Vagina (tissue), 2 donors: ENCODE measurements around the gene SLC23A1. TPM values are rescaled to one million over a fixed set of nuclear protein-coding genes. Genes with fewer than 3 reads are reported as not detected.
"Not testable (repeated sequence)": the region's sequence is repeated elsewhere in the genome, so short reads cannot be mapped to it uniquely, and the experiment has no call there.

Experiments used
- DNase-seq, 2 donors: peaks; one replicate each; pipeline ENCODE4 v3.0.0-alpha.2; 2017; ENCODE audit errors: extremely low spot score in 2 of 2
- H3K27ac ChIP-seq: fragments of 200-600 bp; sonication (generic); one replicate; pipeline ENCODE4 v1.5.1; 2019
- H3K27me3 ChIP-seq: fragments of 200-600 bp; sonication (generic); one replicate; pipeline ENCODE4 v1.5.1; 2019
- H3K36me3 ChIP-seq, 2 donors: fragments of 200-600 bp; sonication (generic); one replicate each; pipeline ENCODE4 v1.5.1; 2017 to 2019
- H3K4me1 ChIP-seq: fragments of 200-600 bp; sonication (generic); one replicate; pipeline ENCODE4 v1.5.1; 2019
- H3K4me3 ChIP-seq, 2 donors: fragments of 200-600 bp; sonication (generic); 1 replicate in 1 of 2; 2 replicates in 1 of 2; pipeline ENCODE4 v1.5.1; 2016 to 2019
- H3K9me3 ChIP-seq: fragments of 200-600 bp; sonication (generic); one replicate; pipeline ENCODE4 v1.5.1; 2019
- POLR2A ChIP-seq, 2 donors: fragments of 450-650 bp; IDR thresholded peaks; one replicate each; pipeline ENCODE4 v1.6.1; 2017; ENCODE audit warnings: antibody characterized with exemption in 2 of 2, mild to moderate bottlenecking in 2 of 2, moderate library complexity in 2 of 2
- POLR2AphosphoS5 ChIP-seq, 2 donors: sonication (generic); formaldehyde crosslinking; IDR thresholded peaks; one replicate each; pipeline ENCODE4 v1.9.0; 2017; ENCODE audit warnings: antibody characterized with exemption in 2 of 2, mild to moderate bottlenecking in 2 of 2, low read depth in 1 of 2; ENCODE audit not compliant: insufficient read depth in 1 of 2
- intact Hi-C: fragments of 100-400 bp; cut with DNase I; formaldehyde crosslinking; loops from one replicate; pipeline ENCODE4 v1.15.1; 2023
- total RNA-seq: library from RNA; depleted of rRNA; stranded (reverse); fragments of >200 nt; gene quantifications from one replicate; pipeline ENCODE4 v1.2.3, GENCODE V29; 2016
- TF ChIP-seq, protein P1 (sequence below), 3 experiments: fragments of 450-650 bp in 2 of 3; fragments of 200-600 bp in 1 of 3; sonication (generic) in 1 of 3; IDR thresholded peaks; one replicate each; pipeline ENCODE4 v1.5.1; 2017 to 2019; ENCODE audit warnings: antibody characterized with exemption in 3 of 3, mild to moderate bottlenecking in 2 of 3, moderate library complexity in 2 of 3

The SLC23A1 gene
- total RNA-seq, 1 donor from 2014 or later: not detected

DNA sequence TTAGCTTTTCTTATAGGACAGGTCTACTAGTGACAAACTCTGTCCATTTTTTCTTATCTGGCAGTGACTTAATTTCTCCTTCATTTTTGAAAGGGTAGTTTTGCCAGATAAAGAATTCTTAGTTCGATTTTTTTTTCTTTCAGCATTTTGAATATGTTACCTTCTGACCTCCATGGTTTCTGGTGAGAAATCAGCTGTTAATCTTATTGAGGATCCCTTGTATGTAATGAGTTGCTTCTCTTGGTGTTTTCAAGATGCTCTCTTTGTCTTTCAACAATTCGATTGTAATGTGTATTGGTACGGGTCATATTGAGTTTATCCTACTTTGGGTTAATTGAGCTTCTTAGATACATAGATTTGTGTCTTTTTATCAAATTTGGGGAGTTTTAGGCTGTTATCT, 28.9 kb downstream of the SLC23A1 start:
- TF ChIP-seq, protein P1, sequence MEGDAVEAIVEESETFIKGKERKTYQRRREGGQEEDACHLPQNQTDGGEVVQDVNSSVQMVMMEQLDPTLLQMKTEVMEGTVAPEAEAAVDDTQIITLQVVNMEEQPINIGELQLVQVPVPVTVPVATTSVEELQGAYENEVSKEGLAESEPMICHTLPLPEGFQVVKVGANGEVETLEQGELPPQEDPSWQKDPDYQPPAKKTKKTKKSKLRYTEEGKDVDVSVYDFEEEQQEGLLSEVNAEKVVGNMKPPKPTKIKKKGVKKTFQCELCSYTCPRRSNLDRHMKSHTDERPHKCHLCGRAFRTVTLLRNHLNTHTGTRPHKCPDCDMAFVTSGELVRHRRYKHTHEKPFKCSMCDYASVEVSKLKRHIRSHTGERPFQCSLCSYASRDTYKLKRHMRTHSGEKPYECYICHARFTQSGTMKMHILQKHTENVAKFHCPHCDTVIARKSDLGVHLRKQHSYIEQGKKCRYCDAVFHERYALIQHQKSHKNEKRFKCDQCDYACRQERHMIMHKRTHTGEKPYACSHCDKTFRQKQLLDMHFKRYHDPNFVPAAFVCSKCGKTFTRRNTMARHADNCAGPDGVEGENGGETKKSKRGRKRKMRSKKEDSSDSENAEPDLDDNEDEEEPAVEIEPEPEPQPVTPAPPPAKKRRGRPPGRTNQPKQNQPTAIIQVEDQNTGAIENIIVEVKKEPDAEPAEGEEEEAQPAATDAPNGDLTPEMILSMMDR (IDR thresholded peaks at IDR 0.05): no peak
- TF ChIP-seq POLR2A (IDR thresholded peaks at IDR 0.05): no peak
- no peak for TF ChIP-seq POLR2AphosphoS5 (IDR thresholded peaks at IDR 0.05; ENCODE audit: insufficient read depth in 1 of 2, low read depth in 1 of 2)
- no peak for DNase-seq
- Histone ChIP-seq H3K27ac (no peak overlapping the region), H3K27me3 (no peaks in the 10 kb centered on the region), H3K36me3 (no peaks in the 10 kb centered on the region), H3K9me3 (no peaks in the 10 kb centered on the region), H3K4me3 (no peak overlapping the region), H3K4me1 (peaks cover 44% of the 10 kb centered on the region)
- intact Hi-C loops: no loop called here

DNA sequence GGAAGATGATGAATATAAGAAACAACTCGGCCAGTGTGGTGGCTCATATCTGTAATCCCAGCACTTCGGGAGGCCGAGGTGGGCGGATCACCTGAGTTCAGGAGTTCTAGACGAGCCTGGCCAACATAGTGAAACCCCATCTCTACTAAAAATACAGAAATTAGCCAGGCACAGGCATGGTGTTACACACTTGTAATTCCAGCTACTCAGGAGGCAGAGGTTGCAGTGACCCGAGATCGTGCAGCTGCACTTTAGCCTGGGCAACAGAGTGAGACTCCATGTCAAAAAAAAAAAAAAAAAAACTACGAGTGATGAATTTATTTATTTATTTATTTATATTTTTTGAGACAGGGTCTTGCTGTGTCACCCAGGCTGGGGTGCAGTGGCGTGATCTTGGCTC, 35.2 kb downstream of the SLC23A1 start:
- DNase-seq, H3K4me3 ChIP-seq, H3K27ac ChIP-seq, H3K9me3 ChIP-seq, H3K36me3 ChIP-seq, intact Hi-C loops, H3K27me3 ChIP-seq: not testable (repeated sequence)
- peaks cover 55% of the 10 kb centered on the region for H3K4me1 ChIP-seq

DNA sequence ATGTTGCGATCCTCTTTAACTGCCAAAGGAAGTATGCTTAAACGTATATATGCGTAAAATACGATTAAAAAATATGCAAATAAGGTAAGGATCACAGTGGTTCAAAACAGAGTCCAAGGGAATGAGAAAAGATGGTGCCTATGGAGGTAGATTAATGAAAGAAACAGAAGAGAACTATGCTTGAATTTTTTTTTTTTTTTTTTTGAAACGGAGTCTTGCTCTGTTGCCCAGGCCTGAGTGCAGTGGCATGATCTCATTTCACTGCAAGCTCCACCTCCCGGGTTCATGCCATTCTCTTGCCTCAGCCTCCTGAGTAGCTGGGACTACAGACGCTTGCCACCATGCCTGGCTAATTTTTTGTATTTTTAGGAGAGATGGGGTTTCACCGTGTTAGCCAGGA, 37.7 kb downstream of the SLC23A1 start:
- intact Hi-C loops, H3K4me3 ChIP-seq, DNase-seq, H3K9me3 ChIP-seq, H3K27ac ChIP-seq, H3K27me3 ChIP-seq, H3K36me3 ChIP-seq: not testable (repeated sequence)
- peaks cover 60% of the 10 kb centered on the region for H3K4me1 ChIP-seq

DNA sequence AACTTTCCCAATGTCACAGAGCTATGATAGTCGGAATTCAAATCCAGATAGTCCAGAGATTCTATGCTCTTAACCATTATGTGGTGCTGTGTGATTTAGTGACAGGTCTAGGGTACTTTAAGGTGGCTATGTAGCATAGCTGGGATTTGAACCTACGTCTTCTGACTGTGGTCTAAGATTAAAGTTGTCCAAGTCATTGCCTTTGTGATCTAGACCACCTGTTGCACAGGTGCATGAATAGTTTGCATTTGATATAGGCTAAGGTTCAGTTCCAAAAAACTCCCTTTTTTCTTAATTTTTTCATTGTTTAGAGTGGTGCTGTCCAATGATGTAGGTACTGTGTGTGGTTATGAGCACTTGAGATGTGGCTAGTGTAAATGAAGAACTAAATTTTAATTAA, 38.9 kb downstream of the SLC23A1 start:
- TF ChIP-seq POLR2AphosphoS5 (IDR thresholded peaks at IDR 0.05; ENCODE audit: insufficient read depth in 1 of 2, low read depth in 1 of 2): no peak
- TF ChIP-seq, protein P1 (IDR thresholded peaks at IDR 0.05): no peak
- H3K27me3 ChIP-seq: no peaks in the 10 kb centered on the region
- intact Hi-C loops: no loop called here
- no peaks in the 10 kb centered on the region for H3K9me3 ChIP-seq
- DNase-seq: no peak
- H3K4me1 ChIP-seq: peaks cover 51% of the 10 kb centered on the region
- H3K36me3 ChIP-seq: peaks cover 0 to 5% of the 10 kb centered on the region in 2 donors
- H3K27ac ChIP-seq: no peak overlapping the region
- no peak overlapping the region for H3K4me3 ChIP-seq

DNA sequence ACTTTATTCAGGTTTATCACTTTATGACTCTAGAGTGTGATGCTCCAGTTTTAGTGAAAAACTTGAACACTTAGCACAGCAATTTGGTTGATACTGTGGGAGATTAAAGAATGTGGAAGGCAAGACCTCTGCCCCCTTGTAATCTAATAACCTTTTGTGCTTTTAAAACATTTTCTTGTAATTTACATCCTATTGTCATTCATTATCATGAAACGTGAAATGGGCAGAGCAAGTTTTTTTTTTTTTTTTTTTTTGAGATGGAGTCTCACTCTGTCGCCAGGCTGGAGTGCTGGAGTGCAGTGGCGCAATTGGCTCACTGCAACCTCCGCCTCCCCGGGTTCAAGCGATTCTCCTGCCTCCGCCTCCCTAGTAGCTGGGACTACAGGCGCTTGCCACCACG, 39.6 kb downstream of the SLC23A1 start:
- Histone ChIP-seq H3K27ac (no peak overlapping the region), H3K9me3 (no peaks in the 10 kb centered on the region), H3K27me3 (no peaks in the 10 kb centered on the region), H3K36me3 (peaks cover 0 to 5% of the 10 kb centered on the region in 2 donors), H3K4me1 (peaks cover 48% of the 10 kb centered on the region), H3K4me3 (peak overlapping the region in 1 of 2 donors; percentile 1)
- DNase-seq: no peak
- intact Hi-C loops: no loop called here
- no peak for TF ChIP-seq POLR2A (IDR thresholded peaks at IDR 0.05)
- TF ChIP-seq, protein P1 (IDR thresholded peaks at IDR 0.05): no peak
- no peak for TF ChIP-seq POLR2AphosphoS5 (IDR thresholded peaks at IDR 0.05; ENCODE audit: insufficient read depth in 1 of 2, low read depth in 1 of 2)

DNA sequence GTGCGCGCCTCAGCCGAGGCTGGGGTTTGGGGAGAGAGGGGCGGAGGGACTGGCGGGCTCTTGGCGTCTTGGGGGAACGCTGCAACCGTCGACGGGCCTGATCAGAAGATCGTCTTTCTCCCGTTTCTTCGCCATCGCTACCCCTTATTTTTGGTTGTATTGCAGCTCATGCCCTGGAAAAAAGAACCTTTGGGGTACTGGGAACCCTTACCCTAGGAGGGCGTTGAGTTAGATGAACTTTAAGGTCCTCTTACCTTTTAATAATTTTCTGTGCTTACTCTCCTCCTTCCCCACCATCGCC, 40.7 kb downstream of the SLC23A1 start:
- TF ChIP-seq POLR2AphosphoS5 (IDR thresholded peaks at IDR 0.05; ENCODE audit: insufficient read depth in 1 of 2, low read depth in 1 of 2) (no peak), POLR2A (IDR thresholded peaks at IDR 0.05) (no peak)
- TF ChIP-seq, protein P1 (IDR thresholded peaks at IDR 0.05): no peak

More for the DNA sequence above, 40.7 kb downstream of the SLC23A1 start:
- intact Hi-C loops: no loop called here
- Histone ChIP-seq H3K27me3 (no peaks in the 10 kb centered on the region), H3K9me3 (no peaks in the 10 kb centered on the region), H3K4me1 (peaks cover 44% of the 10 kb centered on the region), H3K4me3 (peak overlapping the region; percentile 87 to 96), H3K36me3 (peaks cover 0 to 5% of the 10 kb centered on the region in 2 donors), H3K27ac (peak overlapping the region; percentile 100)
- DNase-seq: no peak
